GM08714 (cell line): ENCODE data around the gene RHD.
"Not testable (repeated sequence)": the region's sequence is repeated elsewhere in the genome, so short reads cannot be mapped to it uniquely, and the experiment has no call there.

ENCODE experiments used
- H3K4me3 ChIP-seq: fragments of 200-500 bp; sonication (Bioruptor generic); 2 replicates; pipeline ENCODE4 v1.5.1; 2014; ENCODE audit warnings: mild to moderate bottlenecking, low read length, inconsistent platforms
- ZNF274 ChIP-seq: IDR thresholded peaks from 2 replicates; pipeline ENCODE4 v1.6.1; 2012; ENCODE audit warnings: mild to moderate bottlenecking, low read depth, low read length

Gene RHD

GRCh38 chr1:25272238-25272637 lies at the start of gene RHD:
Gene RHD (plus strand): TSS chr1:25272509. CDS start chr1:25272548, 39 bp downstream.
- H3K4me3 ChIP-seq, result not testable (repeated sequence)

GRCh38 chr1:25222606-25223005 lies 49.7 kb upstream of the RHD start:
- H3K4me3 ChIP-seq, result no peak overlapping the region
- TF ChIP-seq ZNF274, result no peak

- no peak overlapping the region for H3K4me3 ChIP-seq
- TF ChIP-seq ZNF274, result no peak
These were observed 48.8 kb upstream of the RHD start for GRCh38 chr1:25223471-25223870.

GRCh38 chr1:25232027-25232865 lies 40.1 kb upstream of the RHD start, which contains the start of gene SYF2:
Gene SYF2 (minus strand): TSS chr1:25232502. CDS start chr1:25232467, 35 bp downstream.
- TF ChIP-seq ZNF274, result no peak

GRCh38 chr1:25232866-25233784 lies 39.2 kb upstream of the RHD start:
- peak overlapping the region; percentile 85 for H3K4me3 ChIP-seq
- no peak for TF ChIP-seq ZNF274

More at GRCh38 chr1:25232027-25232865, 40.1 kb upstream of the RHD start, which contains the start of gene SYF2:
- H3K4me3 ChIP-seq, result peak within 1 kb of the TSS; percentile 85

GRCh38 chr1:25235411-25235810 lies 36.9 kb upstream of the RHD start:
- not testable (repeated sequence) for H3K4me3 ChIP-seq

- H3K4me3 ChIP-seq, result peak overlapping the region; percentile 46; the same call in 1 of the 2 replicates
These were observed 36.0 kb upstream of the RHD start for GRCh38 chr1:25236261-25236660.

GRCh38 chr1:25238046-25238445 lies 34.3 kb upstream of the RHD start:
- no peak overlapping the region for H3K4me3 ChIP-seq
- TF ChIP-seq ZNF274, result no peak

GRCh38 chr1:25239681-25240541 lies 32.4 kb upstream of the RHD start:
- TF ChIP-seq ZNF274, result no peak
- H3K4me3 ChIP-seq, result peak overlapping the region; percentile 39

- no peak overlapping the region for H3K4me3 ChIP-seq
- TF ChIP-seq ZNF274, result no peak
These were observed 28.4 kb upstream of the RHD start for GRCh38 chr1:25243907-25244306.

- H3K4me3 ChIP-seq, result peak overlapping the region; percentile 91
- TF ChIP-seq ZNF274, result no peak
These were observed 26.9 kb upstream of the RHD start for GRCh38 chr1:25245393-25245792.

GRCh38 chr1:25245809-25246599 lies 26.3 kb upstream of the RHD start:
- TF ChIP-seq ZNF274, result no peak
- peak overlapping the region; percentile 91 for H3K4me3 ChIP-seq

GRCh38 chr1:25246600-25247023 lies 25.7 kb upstream of the RHD start:
- H3K4me3 ChIP-seq, result peak overlapping the region; percentile 91
- no peak for TF ChIP-seq ZNF274
